ENCODE results near the gene DAGLA.
"Not testable (repeated sequence)": the region's sequence is repeated elsewhere in the genome, so short reads cannot be mapped to it uniquely, and the experiment has no call there.

GRCh38 chr11:61660997-61661396 is 19.2 kb upstream of the DAGLA start:
- not testable (repeated sequence) for TF ChIP-seq POLR2A, CTCF (IDR thresholded peaks at IDR 0.05)
